HEK293T (cell line): ENCODE data around the gene REXO5.

Source experiments
- CTCF ChIA-PET: fragments of 350-600 bp; formaldehyde crosslinking; extraction: SDS; loops from one replicate; lab custom pipeline; 2021; ENCODE audit warnings: antibody characterized with exemption, inconsistent platforms; lab: Yijun Ruan, JAX
- POLR2A ChIA-PET: fragments of 350-600 bp; formaldehyde crosslinking; extraction: SDS; loops from one replicate; lab custom pipeline; 2020; ENCODE audit warnings: antibody characterized with exemption, inconsistent platforms; lab: Yijun Ruan, JAX
- DNase-seq: peaks from one replicate; pipeline ENCODE4 v3.0.0; 2012; ENCODE audit warnings: mixed read lengths; ENCODE audit errors: extremely low spot score
- ARNT ChIP-seq: fragments of 450-650 bp; IDR thresholded peaks from 2 replicates; pipeline ENCODE4 v1.6.1; 2017; ENCODE audit warnings: mild to moderate bottlenecking
- BHLHE40 ChIP-seq: fragments of 450-650 bp; IDR thresholded peaks from 2 replicates; pipeline ENCODE4 v1.6.1; 2016; ENCODE audit warnings: mild to moderate bottlenecking, moderate library complexity, borderline replicate concordance
- CTBP1 ChIP-seq: fragments of 450-650 bp; IDR thresholded peaks from 2 replicates; pipeline ENCODE4 v1.6.1; 2016; ENCODE audit warnings: borderline replicate concordance
- ELF4 ChIP-seq: fragments of 450-650 bp; IDR thresholded peaks from 2 replicates; pipeline ENCODE4 v1.6.1; 2017; ENCODE audit warnings: antibody characterized with exemption
- FOXA1 ChIP-seq: fragments of 450-650 bp; IDR thresholded peaks from 2 replicates; pipeline ENCODE4 v1.6.1; 2016; ENCODE audit warnings: mild to moderate bottlenecking
- FOXK2 ChIP-seq: fragments of 450-650 bp; IDR thresholded peaks from 2 replicates; pipeline ENCODE4 v1.6.1; 2016; ENCODE audit warnings: mild to moderate bottlenecking
- FOXM1 ChIP-seq: fragments of 450-650 bp; IDR thresholded peaks from 2 replicates; pipeline ENCODE4 v1.6.1; 2017; ENCODE audit warnings: mild to moderate bottlenecking, borderline replicate concordance
- HDGF ChIP-seq: fragments of 450-650 bp; IDR thresholded peaks from 2 replicates; pipeline ENCODE4 v1.6.1; 2017; ENCODE audit warnings: antibody characterized with exemption, borderline replicate concordance
- L3MBTL2 ChIP-seq: fragments of 450-650 bp; conservative IDR thresholded peaks from 2 replicates; pipeline ENCODE4 v1.6.1; 2016; ENCODE audit warnings: mild to moderate bottlenecking
- LEF1 ChIP-seq: fragments of 450-650 bp; IDR thresholded peaks from 2 replicates; pipeline ENCODE4 v1.6.1; 2017; ENCODE audit warnings: mild to moderate bottlenecking, borderline replicate concordance
- NFRKB ChIP-seq: fragments of 450-650 bp; IDR thresholded peaks from 2 replicates; pipeline ENCODE4 v1.6.1; 2016; ENCODE audit warnings: mild to moderate bottlenecking, moderate library complexity
- PKNOX1 ChIP-seq: fragments of 450-650 bp; IDR thresholded peaks from 2 replicates; pipeline ENCODE4 v1.6.1; 2016
- SP1 ChIP-seq: fragments of 450-650 bp; IDR thresholded peaks from 2 replicates; pipeline ENCODE4 v1.6.1; 2017
- SUZ12 ChIP-seq: fragments of 450-650 bp; IDR thresholded peaks from 2 replicates; pipeline ENCODE4 v1.6.1; 2016; ENCODE audit warnings: mild to moderate bottlenecking
- TARDBP ChIP-seq: fragments of 450-650 bp; IDR thresholded peaks from 2 replicates; pipeline ENCODE4 v1.6.1; 2016
- ZNF384 ChIP-seq: fragments of 450-650 bp; IDR thresholded peaks from 2 replicates; pipeline ENCODE4 v1.6.1; 2016

Gene REXO5

GRCh38 chr16:20866801-20867200, 60.5 kb downstream of the REXO5 start:
- CTCF ChIA-PET: no interaction called here
- DNase-seq: no peak
- TF ChIP-seq FOXM1: no peak
- POLR2A ChIA-PET: interaction anchor here (2.4 kb wide), 1 partner anchor 60 kb away, joined by 9 read pairs; the partner anchor contains the start of genes ERI2 and REXO5

- no peak for DNase-seq
- no peak for TF ChIP-seq L3MBTL2
- no peak for TF ChIP-seq SP1
- no peak for TF ChIP-seq ELF4
- TF ChIP-seq FOXA1: no peak
- TF ChIP-seq ARNT: no peak
- TF ChIP-seq SUZ12: no peak
- no peak for TF ChIP-seq FOXK2
- no peak for TF ChIP-seq HDGF
- no peak for TF ChIP-seq FOXM1
- TF ChIP-seq CTBP1: no peak
- TF ChIP-seq LEF1: no peak
- no peak for TF ChIP-seq NFRKB
- no peak for TF ChIP-seq TARDBP
- no peak for TF ChIP-seq BHLHE40
- ChIA-PET POLR2A (interaction anchor here (2.4 kb wide), 1 partner anchor 61 kb away, joined by 9 read pairs; the partner anchor contains the start of genes ERI2 and REXO5), CTCF (no interaction called here)
Observed at GRCh38 chr16:20867585-20867984, 61.3 kb downstream of the REXO5 start.

- ChIA-PET CTCF (no interaction called here), POLR2A (no interaction called here)
- TF ChIP-seq NFRKB (no peak), CTBP1 (no peak), L3MBTL2 (no peak), ARNT (no peak), LEF1 (no peak), FOXK2 (no peak), SP1 (no peak), TARDBP (no peak), FOXA1 (no peak), ZNF384 (no peak), ELF4 (no peak), PKNOX1 (no peak), BHLHE40 (no peak), SUZ12 (no peak), HDGF (no peak), FOXM1 (no peak)
- DNase-seq: no peak
Observed at GRCh38 chr16:20868890-20869289, 62.6 kb downstream of the REXO5 start.

- TF ChIP-seq PKNOX1 (no peak), L3MBTL2 (no peak), NFRKB (no peak), ELF4 (no peak), CTBP1 (no peak), LEF1 (no peak), BHLHE40 (no peak), FOXA1 (no peak), SUZ12 (no peak), SP1 (no peak), TARDBP (no peak)
- no peak for DNase-seq
- ChIA-PET POLR2A (no interaction called here), CTCF (no interaction called here)
Observed at GRCh38 chr16:20870122-20870820, 63.9 kb downstream of the REXO5 start.

GRCh38 chr16:20871258-20871657, 64.9 kb downstream of the REXO5 start:
- DNase-seq: no peak
- TF ChIP-seq FOXK2 (no peak), NFRKB (no peak), FOXM1 (no peak), SP1 (no peak)
- ChIA-PET CTCF (no interaction called here), POLR2A (no interaction called here)

- DNase-seq: no peak
- POLR2A ChIA-PET: no interaction called here
- TF ChIP-seq FOXK2: no peak
- no peak for TF ChIP-seq FOXM1
- CTCF ChIA-PET: no interaction called here
Observed at GRCh38 chr16:20871941-20872815, 65.9 kb downstream of the REXO5 start.

GRCh38 chr16:20873331-20873730, 67.0 kb downstream of the REXO5 start:
- no peak for TF ChIP-seq FOXK2
- no peak for TF ChIP-seq ZNF384
- no peak for TF ChIP-seq ELF4
- TF ChIP-seq LEF1: no peak
- TF ChIP-seq HDGF: no peak
- TF ChIP-seq FOXM1: no peak
- POLR2A ChIA-PET: no interaction called here
- CTCF ChIA-PET: no interaction called here
- DNase-seq: no peak
